Thyroid gland (tissue), 4 donors: ENCODE results near the gene PIK3CD. TPM values are rescaled to one million over a fixed set of nuclear protein-coding genes. Genes with fewer than 3 reads are reported as not detected.
A peak's percentile ranks its signal among the peaks of the same experiment; 100 is the strongest.

Source experiments
- DNase-seq, 2 donors: peaks; one replicate each; pipeline ENCODE4 v3.0.0-alpha.2; 2019
- H3K27ac ChIP-seq, 3 donors: fragments of 200-600 bp; sonication (generic); 1 replicate in 2 of 3; 2 replicates in 1 of 3; pipeline ENCODE4 v1.5.1; 2016 to 2019; ENCODE audit warnings: mild to moderate bottlenecking in 1 of 3, moderate library complexity in 1 of 3
- H3K27me3 ChIP-seq: fragments of 200-600 bp; sonication (generic); one replicate; pipeline ENCODE4 v1.5.1; 2019
- H3K36me3 ChIP-seq, 2 donors: fragments of 200-600 bp; sonication (generic); one replicate each; pipeline ENCODE4 v1.5.1; 2016 to 2019
- H3K4me1 ChIP-seq, 2 donors: fragments of 200-600 bp; sonication (generic); one replicate each; pipeline ENCODE4 v1.5.1; 2017 to 2019
- H3K4me3 ChIP-seq, 3 donors: fragments of 200-600 bp; sonication (generic); replicated peaks in 1 of 3; 1 replicate in 2 of 3; 2 replicates in 1 of 3; pipeline ENCODE4 v1.5.1; 2016; ENCODE audit warnings: mild to moderate bottlenecking in 1 of 3
- H3K9me3 ChIP-seq: fragments of 200-600 bp; sonication (generic); one replicate; pipeline ENCODE4 v1.5.1; 2017
- CTCF ChIP-seq, 6 experiments: fragments of 200-600 bp in 3 of 6; fragments of 450-650 bp in 3 of 6; sonication (generic) in 3 of 6; IDR thresholded peaks; one replicate each; pipeline ENCODE4 v1.5.1; 2016 to 2019; ENCODE audit warnings: antibody characterized with exemption in 6 of 6, mild to moderate bottlenecking in 2 of 6, inconsistent platforms in 1 of 6, moderate library complexity in 1 of 6
- POLR2A ChIP-seq, 2 donors: fragments of 450-650 bp; IDR thresholded peaks; one replicate each; pipeline ENCODE4 v1.6.1; 2017; ENCODE audit warnings: antibody characterized with exemption in 2 of 2, mild to moderate bottlenecking in 2 of 2, moderate library complexity in 1 of 2
- WGBS, 2 donors: methylation state at CpG; one replicate each; pipeline ENCODE4 v1.1.5; 2017; 5-methylcytosine and 5-hydroxymethylcytosine counted together
- intact Hi-C: fragments of 100-400 bp; cut with DNase I; formaldehyde crosslinking; loops from one replicate; pipeline ENCODE4 v1.15.1; 2023
- total RNA-seq, 4 donors: library from RNA; depleted of rRNA; stranded (reverse); fragments of >200 nt; gene quantifications; one replicate each; pipeline ENCODE4 v1.2.3, GENCODE V29; 2016

The PIK3CD gene
- total RNA-seq, 4 donors from 2014 or later = 5.9 to 9.5 (median 7.7) TPM

GRCh38 chr1:9643351-9644256 is 7.9 kb upstream of the PIK3CD start:
- no peak overlapping the region for H3K27ac ChIP-seq

DNA sequence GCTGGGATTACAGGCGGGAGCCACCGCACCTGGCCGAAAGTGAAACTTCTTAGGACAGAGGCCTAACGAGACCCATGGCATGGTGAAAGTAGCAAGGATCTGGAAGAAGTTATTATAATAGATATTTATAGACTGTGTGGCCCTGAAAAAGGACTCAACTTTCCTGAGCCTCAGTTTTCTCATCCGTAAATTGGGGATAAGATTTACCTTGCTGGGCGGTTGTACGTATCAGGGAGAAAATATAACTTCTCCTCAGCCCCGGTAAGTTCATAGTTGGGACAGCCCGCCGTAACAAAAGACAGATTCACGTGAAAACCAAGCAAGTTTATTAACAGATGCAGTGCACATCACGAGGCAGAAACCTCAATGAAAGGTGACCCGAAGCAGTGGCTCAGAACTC is 5.5 kb upstream of the PIK3CD start:
- H3K9me3 ChIP-seq = no peaks in the 10 kb centered on the region
- no peaks in the 10 kb centered on the region for H3K27me3 ChIP-seq
- intact Hi-C loops = no loop called here
- DNase-seq = no peak
- no peaks in the 10 kb centered on the region for H3K4me1 ChIP-seq
- TF ChIP-seq POLR2A (IDR thresholded peaks at IDR 0.05) = no peak
- no peak overlapping the region for H3K27ac ChIP-seq
- 91 to 96% methylated on average over 13 of the region's 13 CpGs for WGBS, 2 donors
- no peaks in the 10 kb centered on the region for H3K36me3 ChIP-seq
- no peak overlapping the region for H3K4me3 ChIP-seq

More at GRCh38 chr1:9643351-9644256, 7.9 kb upstream of the PIK3CD start:
- Histone ChIP-seq H3K9me3 (no peaks in the 10 kb centered on the region), H3K4me3 (no peak overlapping the region), H3K36me3 (no peaks in the 10 kb centered on the region), H3K4me1 (no peaks in the 10 kb centered on the region), H3K27me3 (no peaks in the 10 kb centered on the region)
- no peak for TF ChIP-seq POLR2A (IDR thresholded peaks at IDR 0.05)
- no peak for TF ChIP-seq CTCF (IDR thresholded peaks at IDR 0.05)
- DNase-seq = no peak
- 64 to 66% methylated on average over 7 to 8 of the region's 8 CpGs for WGBS, 2 donors
- intact Hi-C loops = no loop called here

DNA sequence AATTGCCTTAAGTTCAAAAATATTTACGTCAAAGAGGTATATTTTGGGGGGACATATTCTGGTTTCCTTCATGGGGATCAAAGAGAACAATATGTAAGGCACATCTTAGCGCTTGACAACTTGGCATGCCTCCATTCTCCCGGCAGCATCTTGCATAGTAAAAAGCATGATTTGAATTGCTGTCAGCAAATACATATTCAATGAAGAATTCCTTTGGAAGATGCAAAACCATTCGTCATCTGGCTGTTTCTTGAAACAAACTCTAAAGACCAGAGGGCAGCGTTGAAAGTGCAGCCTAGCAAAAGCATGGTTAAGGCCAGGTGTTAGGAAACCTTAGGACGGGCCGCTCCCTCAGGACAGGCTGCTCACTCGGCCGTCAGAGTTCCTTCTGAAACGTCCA is 3.4 kb upstream of the PIK3CD start:
- Histone ChIP-seq H3K9me3 (no peaks in the 10 kb centered on the region), H3K27me3 (no peaks in the 10 kb centered on the region), H3K36me3 (no peaks in the 10 kb centered on the region), H3K27ac (no peak overlapping the region), H3K4me3 (no peak overlapping the region), H3K4me1 (peaks cover 4 to 16% of the 10 kb centered on the region in 2 donors)
- TF ChIP-seq CTCF (IDR thresholded peaks at IDR 0.05) (no peak), POLR2A (IDR thresholded peaks at IDR 0.05) (no peak)
- intact Hi-C loops = no loop called here
- WGBS, 2 donors = 72% methylated on average over 10 of the region's 10 CpGs
- no peak for DNase-seq

GRCh38 chr1:9649769-9650168 is 1.8 kb upstream of the PIK3CD start:
- intact Hi-C loops = no loop called here
- no peaks in the 10 kb centered on the region for H3K27me3 ChIP-seq
- 77 to 91% methylated on average over 1 to 3 of the region's 3 CpGs for WGBS, 2 donors

DNA sequence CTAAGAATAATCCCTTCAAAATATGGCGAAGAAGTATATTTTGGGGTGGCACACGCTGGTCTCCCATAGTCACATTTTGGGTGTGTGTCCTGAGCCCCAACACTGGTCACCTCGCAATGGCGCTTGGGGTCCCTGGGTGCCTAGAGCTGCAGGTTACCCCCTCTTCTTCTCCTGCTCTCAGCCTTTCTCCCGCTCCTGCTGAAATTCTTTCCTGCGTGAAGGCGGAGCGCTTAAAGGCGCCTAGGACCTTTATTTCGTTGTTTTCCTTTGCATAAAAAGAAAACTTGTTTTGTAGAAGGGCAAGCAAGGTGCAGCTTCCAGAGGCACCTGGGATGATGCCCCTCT is 339 bp upstream of the PIK3CD start:
- no peaks in the 10 kb centered on the region for H3K27me3 ChIP-seq
- H3K4me1 ChIP-seq = peaks cover 4 to 16% of the 10 kb centered on the region in 2 donors
- no peak overlapping the region for H3K27ac ChIP-seq

More at GRCh38 chr1:9649769-9650168, 1.8 kb upstream of the PIK3CD start:
- no peak for DNase-seq
- no peaks in the 10 kb centered on the region for H3K9me3 ChIP-seq
- peaks cover 4 to 16% of the 10 kb centered on the region in 2 donors for H3K4me1 ChIP-seq
- no peaks in the 10 kb centered on the region for H3K36me3 ChIP-seq
- H3K27ac ChIP-seq = no peak overlapping the region
- H3K4me3 ChIP-seq = no peak overlapping the region
- TF ChIP-seq POLR2A (IDR thresholded peaks at IDR 0.05) (no peak), CTCF (IDR thresholded peaks at IDR 0.05) (no peak)

More for the DNA sequence above, 339 bp upstream of the PIK3CD start:
- Histone ChIP-seq H3K9me3 (no peaks in the 10 kb centered on the region), H3K4me3 (peak overlapping the region in 1 of 3 donors; percentile 38), H3K36me3 (no peaks in the 10 kb centered on the region)
- no peak for DNase-seq
- 24 to 28% methylated on average over 10 of the region's 10 CpGs for WGBS, 2 donors
- intact Hi-C loops = no loop called here
- TF ChIP-seq CTCF (IDR thresholded peaks at IDR 0.05) = no peak
- TF ChIP-seq POLR2A (IDR thresholded peaks at IDR 0.05) = no peak
